ENCODE measurements around the gene LILRB5. TPM values are rescaled to one million over a fixed set of nuclear protein-coding genes. Genes with fewer than 3 reads are reported as not detected.
"Not testable (repeated sequence)": the region's sequence is repeated elsewhere in the genome, so short reads cannot be mapped to it uniquely, and the experiment has no call there.

The LILRB5 gene
- total and polyA plus RNA-seq, 2 donors (not counting 1 experiment from before 2014, with no cell fraction given): 0.05 TPM; not detected in 1

DNA sequence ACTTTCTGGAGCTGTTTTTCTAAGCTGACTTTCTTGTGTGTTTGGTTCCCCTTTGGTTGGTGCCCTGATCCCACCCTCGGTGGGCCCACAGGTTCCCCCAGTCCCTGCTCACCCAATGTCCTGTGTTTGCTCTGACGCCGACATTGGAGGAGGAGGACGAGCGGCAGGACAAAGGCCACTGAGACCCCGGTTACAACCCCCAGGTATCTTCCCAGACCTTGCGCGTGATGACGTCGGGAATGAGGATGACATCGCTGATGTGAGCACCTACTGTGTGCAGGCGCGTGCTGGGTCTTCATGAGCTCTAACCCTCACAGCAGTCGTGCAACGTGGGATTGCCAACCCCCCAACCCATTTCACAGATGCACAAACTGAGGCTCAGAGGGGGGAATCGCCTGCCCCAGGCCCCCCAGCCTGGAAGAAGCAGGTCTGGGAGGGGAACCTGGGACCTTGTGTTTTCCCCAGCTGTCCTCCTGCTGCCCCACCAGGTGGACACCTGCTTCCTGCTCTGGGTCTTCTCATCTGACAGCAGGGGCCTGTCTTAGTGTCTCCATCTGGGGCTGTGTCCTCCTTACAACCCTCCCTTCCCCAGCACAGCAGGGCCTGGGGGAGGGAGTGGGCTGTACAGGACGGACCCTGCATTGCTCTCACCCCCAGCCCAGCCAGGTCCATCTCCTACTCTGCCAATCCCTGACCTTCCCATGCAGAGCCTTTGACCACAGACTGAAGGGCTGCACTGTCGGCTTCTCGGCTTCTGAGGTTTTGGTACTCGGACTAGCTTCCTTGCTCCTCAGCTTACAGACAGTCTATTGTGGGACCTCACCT lies 9.8 kb downstream of the LILRB5 start:
- Mint-ChIP-seq H3K27me3 (peaks cover 25% of the 10 kb centered on the region), H3K9me3 (ENCODE audit: insufficient read depth) (no peaks in the 10 kb centered on the region), H3K27ac (no peak overlapping the region), H3K4me3 (no peak overlapping the region), H3K4me1 (peaks cover 9% of the 10 kb centered on the region)
- Histone ChIP-seq H3K4me1 (ENCODE audit: control insufficient read depth in 2 of 2, insufficient read depth in 2 of 2, low read length in 2 of 2) (peaks cover 11 to 13% of the 10 kb centered on the region in 2 donors), H3K4me2 (replicated peaks; ENCODE audit: low read depth, low read length, poor library complexity, severe bottlenecking) (peak overlapping the region; percentile 30), H3K9ac (ENCODE audit: low read length) (peak overlapping the region; percentile 21), H3K4me3 (ENCODE audit: control extremely low read depth in 1 of 5, extremely low read depth in 1 of 5, insufficient read depth in 1 of 5, low read depth in 2 of 5, low read length in 4 of 5) (no peak overlapping the region), H3K36me3 (replicated peaks in 1 of 2; ENCODE audit: control extremely low read depth in 1 of 2, control insufficient read depth in 1 of 2, extremely low read depth in 1 of 2, insufficient read depth in 2 of 2, low read length in 1 of 2) (no peaks in the 10 kb centered on the region), H3K79me2 (ENCODE audit: control insufficient read depth, insufficient read depth, low read length) (no peaks in the 10 kb centered on the region), H4K20me1 (ENCODE audit: control insufficient read depth, insufficient read depth, low read length, poor library complexity, severe bottlenecking) (no peaks in the 10 kb centered on the region), H3K27me3 (replicated peaks in 1 of 4; ENCODE audit: control extremely low read depth in 1 of 4, control insufficient read depth in 3 of 4, insufficient read depth in 4 of 4, low read length in 3 of 4) (peaks cover 0 to 28% (median 5%) of the 10 kb centered on the region in 4 experiments), H3K27ac (ENCODE audit: low read length in 2 of 2) (no peak overlapping the region), H2AFZ (ENCODE audit: insufficient read depth, low read depth, low read length, poor library complexity, severe bottlenecking) (no peak overlapping the region), H3K9me3 (ENCODE audit: control extremely low read depth in 1 of 3, control insufficient read depth in 2 of 3, insufficient read depth in 1 of 3, low read length in 2 of 3) (no peaks in the 10 kb centered on the region)
- intact Hi-C loops (cut with micrococcal nuclease): no loop called here
- DNase-seq: no peak
- 76% methylated on average over 19 of the region's 20 CpGs for WGBS (ENCODE audit: insufficient coverage)
- ChIA-PET CTCF (interaction anchor here (0.9 to 1.3 kb wide), 2 partner anchors 15 to 51 kb away, joined by 3 to 4 read pairs; no protein-coding TSS in a partner anchor), POLR2A (no interaction called here)
- no peak for TF ChIP-seq EZH2 (IDR thresholded peaks at IDR 0.05; ENCODE audit: borderline replicate concordance, insufficient read depth, low read depth, low read length, poor library complexity, severe bottlenecking)
- TF ChIP-seq, protein P1, sequence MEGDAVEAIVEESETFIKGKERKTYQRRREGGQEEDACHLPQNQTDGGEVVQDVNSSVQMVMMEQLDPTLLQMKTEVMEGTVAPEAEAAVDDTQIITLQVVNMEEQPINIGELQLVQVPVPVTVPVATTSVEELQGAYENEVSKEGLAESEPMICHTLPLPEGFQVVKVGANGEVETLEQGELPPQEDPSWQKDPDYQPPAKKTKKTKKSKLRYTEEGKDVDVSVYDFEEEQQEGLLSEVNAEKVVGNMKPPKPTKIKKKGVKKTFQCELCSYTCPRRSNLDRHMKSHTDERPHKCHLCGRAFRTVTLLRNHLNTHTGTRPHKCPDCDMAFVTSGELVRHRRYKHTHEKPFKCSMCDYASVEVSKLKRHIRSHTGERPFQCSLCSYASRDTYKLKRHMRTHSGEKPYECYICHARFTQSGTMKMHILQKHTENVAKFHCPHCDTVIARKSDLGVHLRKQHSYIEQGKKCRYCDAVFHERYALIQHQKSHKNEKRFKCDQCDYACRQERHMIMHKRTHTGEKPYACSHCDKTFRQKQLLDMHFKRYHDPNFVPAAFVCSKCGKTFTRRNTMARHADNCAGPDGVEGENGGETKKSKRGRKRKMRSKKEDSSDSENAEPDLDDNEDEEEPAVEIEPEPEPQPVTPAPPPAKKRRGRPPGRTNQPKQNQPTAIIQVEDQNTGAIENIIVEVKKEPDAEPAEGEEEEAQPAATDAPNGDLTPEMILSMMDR (IDR thresholded peaks at IDR 0.05): no peak
- no peak for ATAC-seq (ENCODE audit: low read depth)

DNA sequence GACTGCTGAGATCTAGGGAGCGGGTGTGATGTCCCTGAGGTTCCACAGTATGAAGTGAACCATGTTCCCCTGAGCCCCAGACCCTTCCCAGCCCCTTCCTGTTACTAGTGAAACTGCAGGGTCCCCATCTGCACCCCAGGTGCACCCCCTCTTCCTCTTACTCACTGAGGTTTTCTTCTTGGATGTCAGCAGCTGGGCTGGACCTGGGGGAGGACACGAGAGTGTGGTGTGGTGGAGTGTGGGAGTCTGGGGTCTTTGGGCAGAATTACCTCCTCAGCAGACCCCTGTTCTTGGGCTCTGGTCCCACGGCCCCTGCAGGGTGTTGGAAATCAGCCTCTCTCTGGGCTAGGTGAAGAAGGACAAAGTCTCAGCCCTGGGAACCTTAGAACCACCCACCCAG lies 11.1 kb downstream of the LILRB5 start:
- intact Hi-C loops (cut with micrococcal nuclease): no loop called here
- Histone ChIP-seq H3K4me3 (ENCODE audit: control extremely low read depth in 1 of 5, extremely low read depth in 1 of 5, insufficient read depth in 1 of 5, low read depth in 2 of 5, low read length in 4 of 5) (no peak overlapping the region), H3K4me1 (ENCODE audit: control insufficient read depth in 2 of 2, insufficient read depth in 2 of 2, low read length in 2 of 2) (peaks cover 11 to 13% of the 10 kb centered on the region in 2 donors), H4K20me1 (ENCODE audit: control insufficient read depth, insufficient read depth, low read length, poor library complexity, severe bottlenecking) (no peaks in the 10 kb centered on the region), H3K4me2 (replicated peaks; ENCODE audit: low read depth, low read length, poor library complexity, severe bottlenecking) (no peak overlapping the region), H3K9ac (ENCODE audit: low read length) (no peak overlapping the region), H3K27me3 (replicated peaks in 1 of 4; ENCODE audit: control extremely low read depth in 1 of 4, control insufficient read depth in 3 of 4, insufficient read depth in 4 of 4, low read length in 3 of 4) (peaks cover 0 to 32% (median 5%) of the 10 kb centered on the region in 4 experiments), H3K27ac (ENCODE audit: low read length in 2 of 2) (no peak overlapping the region), H3K36me3 (replicated peaks in 1 of 2; ENCODE audit: control extremely low read depth in 1 of 2, control insufficient read depth in 1 of 2, extremely low read depth in 1 of 2, insufficient read depth in 2 of 2, low read length in 1 of 2) (no peaks in the 10 kb centered on the region), H3K9me3 (ENCODE audit: control extremely low read depth in 1 of 3, control insufficient read depth in 2 of 3, insufficient read depth in 1 of 3, low read length in 2 of 3) (no peaks in the 10 kb centered on the region), H3K79me2 (ENCODE audit: control insufficient read depth, insufficient read depth, low read length) (no peaks in the 10 kb centered on the region), H2AFZ (ENCODE audit: insufficient read depth, low read depth, low read length, poor library complexity, severe bottlenecking) (no peak overlapping the region)
- POLR2A ChIA-PET: no interaction called here
- no peak overlapping the region for H3K27ac Mint-ChIP-seq
- ATAC-seq (ENCODE audit: low read depth): no peak
- no CpG with 5 or more reads among the region's 3 CpGs for WGBS (ENCODE audit: insufficient coverage)
- H3K4me3 Mint-ChIP-seq: no peak overlapping the region
- CTCF ChIA-PET: no interaction called here
- TF ChIP-seq, protein P1 (IDR thresholded peaks at IDR 0.05): no peak
- no peaks in the 10 kb centered on the region for H3K9me3 Mint-ChIP-seq (ENCODE audit: insufficient read depth)
- H3K4me1 Mint-ChIP-seq: peaks cover 9% of the 10 kb centered on the region
- DNase-seq: no peak
- H3K27me3 Mint-ChIP-seq: peaks cover 24% of the 10 kb centered on the region

DNA sequence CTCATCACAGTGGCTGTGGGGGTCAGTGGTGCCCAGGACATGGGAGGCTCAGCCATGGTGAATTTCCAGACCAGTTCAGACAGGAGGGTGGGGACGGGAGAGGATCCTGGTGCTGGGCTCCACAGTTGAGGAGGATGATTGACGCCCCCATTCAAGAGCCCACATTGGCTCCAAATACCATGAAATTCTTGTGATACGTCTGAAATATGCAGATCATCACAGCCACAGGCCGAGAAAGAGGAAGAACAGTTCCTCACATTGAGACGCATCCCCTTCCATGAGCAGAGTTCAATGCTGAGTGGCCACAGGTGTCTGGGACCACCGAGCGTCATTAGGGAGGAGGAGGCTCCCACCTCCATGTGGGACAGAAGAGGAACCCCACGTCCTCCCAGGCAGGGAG lies 13.3 kb downstream of the LILRB5 start:
- H3K4me3 Mint-ChIP-seq; H3K9ac ChIP-seq (ENCODE audit: low read length); H4K20me1 ChIP-seq (ENCODE audit: control insufficient read depth, insufficient read depth, low read length, poor library complexity, severe bottlenecking); DNase-seq; H3K79me2 ChIP-seq (ENCODE audit: control insufficient read depth, insufficient read depth, low read length); intact Hi-C loops (cut with micrococcal nuclease); CTCF ChIA-PET; H3K9me3 ChIP-seq (ENCODE audit: control extremely low read depth in 1 of 3, control insufficient read depth in 2 of 3, insufficient read depth in 1 of 3, low read length in 2 of 3); ATAC-seq (ENCODE audit: low read depth); H3K27ac ChIP-seq (ENCODE audit: low read length in 2 of 2); H3K4me2 ChIP-seq (replicated peaks; ENCODE audit: low read depth, low read length, poor library complexity, severe bottlenecking); H3K36me3 ChIP-seq (replicated peaks in 1 of 2; ENCODE audit: control extremely low read depth in 1 of 2, control insufficient read depth in 1 of 2, extremely low read depth in 1 of 2, insufficient read depth in 2 of 2, low read length in 1 of 2); H2AFZ ChIP-seq (ENCODE audit: insufficient read depth, low read depth, low read length, poor library complexity, severe bottlenecking); H3K4me3 ChIP-seq (ENCODE audit: control extremely low read depth in 1 of 5, extremely low read depth in 1 of 5, insufficient read depth in 1 of 5, low read depth in 2 of 5, low read length in 4 of 5); H3K9me3 Mint-ChIP-seq (ENCODE audit: insufficient read depth); H3K27ac Mint-ChIP-seq; H3K4me1 Mint-ChIP-seq; POLR2A ChIA-PET: not testable (repeated sequence)
- Histone ChIP-seq H3K27me3 (replicated peaks in 1 of 4; ENCODE audit: control extremely low read depth in 1 of 4, control insufficient read depth in 3 of 4, insufficient read depth in 4 of 4, low read length in 3 of 4) (peaks cover 0 to 34% (median 7%) of the 10 kb centered on the region in 4 experiments), H3K4me1 (ENCODE audit: control insufficient read depth in 2 of 2, insufficient read depth in 2 of 2, low read length in 2 of 2) (peaks cover 11 to 13% of the 10 kb centered on the region in 2 donors)
- peaks cover 15% of the 10 kb centered on the region for H3K27me3 Mint-ChIP-seq
- WGBS (ENCODE audit: insufficient coverage): no CpG with 5 or more reads among the region's 8 CpGs

Measured in B cell (primary cell).